HG03575 (cell line): ENCODE results near the gene CAPN15.
"Not testable (repeated sequence)": the region's sequence is repeated elsewhere in the genome, so short reads cannot be mapped to it uniquely, and the experiment has no call there.

ENCODE experiments used
- ATAC-seq: cut with Tn5 transposase; IDR thresholded peaks from one replicate; pipeline ENCODE4 v1.9.1; 2021; ENCODE audit not compliant: unreplicated experiment, insufficient number of reproducible peaks, low FRiP score; ENCODE audit errors: extremely low read depth

Gene CAPN15

GRCh38 chr16:597655-598054 is 70.1 kb downstream of the CAPN15 start:
- not testable (repeated sequence) for ATAC-seq

- no peak for ATAC-seq
These were observed 71.6 kb downstream of the CAPN15 start for GRCh38 chr16:598823-599739.

- ATAC-seq, result no peak
These were observed 73.3 kb downstream of the CAPN15 start for GRCh38 chr16:600781-601180.

GRCh38 chr16:603933-604332 is 76.4 kb downstream of the CAPN15 start:
- no peak for ATAC-seq
